ENCODE results near the gene TPRG1L.
A peak's percentile ranks its signal among the peaks of the same experiment; 100 is the strongest.

The TPRG1L gene

GRCh38 chr1:3626025-3626424 is 1.2 kb downstream of the TPRG1L start:
- TF ChIP-seq, protein P1, sequence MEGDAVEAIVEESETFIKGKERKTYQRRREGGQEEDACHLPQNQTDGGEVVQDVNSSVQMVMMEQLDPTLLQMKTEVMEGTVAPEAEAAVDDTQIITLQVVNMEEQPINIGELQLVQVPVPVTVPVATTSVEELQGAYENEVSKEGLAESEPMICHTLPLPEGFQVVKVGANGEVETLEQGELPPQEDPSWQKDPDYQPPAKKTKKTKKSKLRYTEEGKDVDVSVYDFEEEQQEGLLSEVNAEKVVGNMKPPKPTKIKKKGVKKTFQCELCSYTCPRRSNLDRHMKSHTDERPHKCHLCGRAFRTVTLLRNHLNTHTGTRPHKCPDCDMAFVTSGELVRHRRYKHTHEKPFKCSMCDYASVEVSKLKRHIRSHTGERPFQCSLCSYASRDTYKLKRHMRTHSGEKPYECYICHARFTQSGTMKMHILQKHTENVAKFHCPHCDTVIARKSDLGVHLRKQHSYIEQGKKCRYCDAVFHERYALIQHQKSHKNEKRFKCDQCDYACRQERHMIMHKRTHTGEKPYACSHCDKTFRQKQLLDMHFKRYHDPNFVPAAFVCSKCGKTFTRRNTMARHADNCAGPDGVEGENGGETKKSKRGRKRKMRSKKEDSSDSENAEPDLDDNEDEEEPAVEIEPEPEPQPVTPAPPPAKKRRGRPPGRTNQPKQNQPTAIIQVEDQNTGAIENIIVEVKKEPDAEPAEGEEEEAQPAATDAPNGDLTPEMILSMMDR (IDR thresholded peaks at IDR 0.05; ENCODE audit: insufficient read depth, missing control alignments): no peak
- no peak for FAIRE-seq

DNA sequence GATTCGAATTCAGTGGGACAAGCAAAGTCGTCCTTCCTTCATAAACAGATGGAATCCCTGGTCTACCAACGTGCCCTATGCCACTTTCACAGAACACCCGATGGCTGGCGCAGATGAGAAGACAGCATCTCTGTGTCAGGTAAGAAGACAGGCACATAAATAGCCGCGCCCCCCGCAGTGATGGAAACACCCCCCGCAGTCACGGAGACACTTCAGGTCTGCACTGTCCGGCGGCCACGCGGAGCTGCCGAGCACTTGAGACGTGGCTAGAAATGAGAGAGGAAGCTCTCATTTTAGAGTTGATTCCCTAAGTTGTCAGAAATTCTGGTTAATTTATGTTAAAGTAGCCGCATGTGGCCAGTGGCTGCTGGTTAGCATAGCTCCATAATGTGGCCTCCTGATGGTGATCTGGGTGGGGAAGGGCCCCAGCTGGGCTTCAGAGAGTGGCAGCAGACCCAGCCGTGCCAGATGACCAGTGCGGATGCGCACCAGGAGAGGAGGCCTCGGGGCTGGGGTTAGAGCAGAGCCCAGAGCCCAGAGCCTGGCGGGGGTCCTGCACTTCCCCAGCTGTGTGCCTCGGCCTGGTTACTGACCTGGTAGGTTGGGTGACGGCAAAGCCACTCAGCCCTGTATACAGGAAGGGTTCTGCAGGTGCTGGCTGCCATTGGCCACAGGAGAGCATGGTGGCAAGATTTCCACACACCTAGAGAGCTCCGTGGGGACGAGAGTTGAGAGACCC is 2.9 kb downstream of the TPRG1L start:
- DNase-seq (ENCODE audit: insufficient read length, low spot score) (no peak), FAIRE-seq (no peak)
- TF ChIP-seq, protein P1 (IDR thresholded peaks at IDR 0.05; ENCODE audit: insufficient read depth, missing control alignments): no peak

More at GRCh38 chr1:3626025-3626424, 1.2 kb downstream of the TPRG1L start:
- DNase-seq (ENCODE audit: insufficient read length, low spot score): no peak

GRCh38 chr1:3628445-3628844 is 3.6 kb downstream of the TPRG1L start:
- TF ChIP-seq, protein P1 (IDR thresholded peaks at IDR 0.05; ENCODE audit: insufficient read depth, missing control alignments): no peak
- FAIRE-seq: no peak
- DNase-seq (ENCODE audit: insufficient read length, low spot score): no peak

DNA sequence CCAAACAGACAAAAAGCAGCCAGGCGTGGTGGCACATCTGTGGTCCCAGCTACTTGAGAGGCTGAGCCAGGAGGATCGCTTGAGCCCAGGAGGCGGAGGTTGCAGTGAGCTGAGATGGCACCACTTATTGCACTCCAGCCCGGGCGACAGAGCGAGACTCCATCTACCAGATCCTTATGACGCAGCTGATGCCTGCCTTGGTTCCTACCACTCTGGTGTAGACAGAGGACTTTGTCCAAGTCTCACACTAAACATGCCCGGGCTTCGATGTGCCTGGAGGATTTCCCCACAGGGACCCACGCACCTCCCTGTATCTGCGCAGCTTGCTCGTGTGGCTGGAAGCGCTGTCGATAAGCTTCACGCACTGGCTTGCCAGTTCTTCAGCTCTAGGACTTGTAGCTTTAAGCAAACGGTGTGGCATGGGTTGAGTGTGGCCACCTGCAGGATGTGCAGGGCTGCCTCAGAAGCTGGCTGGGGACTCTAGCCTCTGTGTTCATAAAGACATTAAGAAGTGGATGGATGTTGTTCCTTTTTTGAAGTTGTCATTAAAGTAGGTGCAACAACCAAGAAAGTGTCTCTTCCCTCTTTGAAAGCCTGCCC is 4.8 kb downstream of the TPRG1L start:
- no peak for DNase-seq (ENCODE audit: insufficient read length, low spot score)
- TF ChIP-seq, protein P1 (IDR thresholded peaks at IDR 0.05; ENCODE audit: insufficient read depth, missing control alignments): no peak
- no peak for FAIRE-seq

- DNase-seq (ENCODE audit: insufficient read length, low spot score) (no peak), FAIRE-seq (no peak)
- TF ChIP-seq, protein P1 (IDR thresholded peaks at IDR 0.05; ENCODE audit: insufficient read depth, missing control alignments): no peak
Observed at GRCh38 chr1:3630161-3630611, 5.4 kb downstream of the TPRG1L start.

GRCh38 chr1:3630914-3631313 is 6.1 kb downstream of the TPRG1L start:
- no peak for FAIRE-seq
- TF ChIP-seq, protein P1 (IDR thresholded peaks at IDR 0.05; ENCODE audit: insufficient read depth, missing control alignments): no peak
- peak; percentile 53 for DNase-seq (ENCODE audit: insufficient read length, low spot score)
